GM12878 (cell line): ENCODE data around the gene PROCA1. TPM values are rescaled to one million over a fixed set of nuclear protein-coding genes. Genes with fewer than 3 reads are reported as not detected.

Source experiments
- ASH2L ChIP-seq: fragments of 300-600, 200-600 bp; sonication (generic); IDR thresholded peaks from 2 replicates; pipeline ENCODE4 v1.6.1; 2017; ENCODE audit warnings: low read depth, mild to moderate bottlenecking, borderline replicate concordance
- BACH1 ChIP-seq: fragments of 450-650 bp; IDR thresholded peaks from 2 replicates; pipeline ENCODE4 v1.6.1; 2017; ENCODE audit warnings: mild to moderate bottlenecking, borderline replicate concordance
- BHLHE40 ChIP-seq, 2 experiments: fragments of 450-650 bp in 1 of 2; IDR thresholded peaks; 2 replicates each; pipeline ENCODE4 v1.6.1; 2011 to 2017; ENCODE audit warnings: low read depth in 2 of 2, borderline replicate concordance in 1 of 2, improper control_type of control experiment in 1 of 2, low read length in 1 of 2, mild to moderate bottlenecking in 1 of 2
- CHD1 ChIP-seq: IDR thresholded peaks from 2 replicates; pipeline ENCODE4 v1.6.1; 2012; ENCODE audit warnings: low read depth, low read length, improper control_type of control experiment
- ETV6 ChIP-seq, 2 experiments: fragments of 450-650 bp in 1 of 2; IDR thresholded peaks in 1 of 2; conservative IDR thresholded peaks in 1 of 2; 2 replicates each; pipeline ENCODE4 v1.6.1; 2014; ENCODE audit warnings: antibody characterized with exemption in 1 of 2, borderline replicate concordance in 1 of 2, low read depth in 1 of 2, mild to moderate bottlenecking in 1 of 2, moderate library complexity in 1 of 2
- FOS ChIP-seq: IDR thresholded peaks from 3 replicates; pipeline ENCODE4 v1.6.1; 2011; ENCODE audit warnings: borderline replicate concordance; ENCODE audit not compliant: insufficient read length; ENCODE audit errors: extremely low read depth
- IKZF1 ChIP-seq: fragments of 450-650 bp; conservative IDR thresholded peaks from 2 replicates; pipeline ENCODE4 v1.6.1; 2017; ENCODE audit warnings: antibody characterized with exemption, mild to moderate bottlenecking
- IRF5 ChIP-seq: fragments of 450-650 bp; IDR thresholded peaks from 2 replicates; pipeline ENCODE4 v1.6.1; 2017; ENCODE audit warnings: borderline replicate concordance
- KDM1A ChIP-seq: fragments of 200-600 bp; sonication (generic); IDR thresholded peaks from 2 replicates; pipeline ENCODE4 v1.6.1; 2016; ENCODE audit warnings: borderline replicate concordance
- MAX ChIP-seq: IDR thresholded peaks from 2 replicates; pipeline ENCODE4 v1.6.1; 2012; ENCODE audit warnings: low read depth, low read length, improper control_type of control experiment
- MEF2B ChIP-seq: fragments of 450-650 bp; IDR thresholded peaks from 2 replicates; pipeline ENCODE4 v1.6.1; 2018; ENCODE audit warnings: mild to moderate bottlenecking, moderate library complexity; ENCODE audit not compliant: partially characterized antibody, poor library complexity, severe bottlenecking
- MLLT1 ChIP-seq: fragments of 450-650 bp; IDR thresholded peaks from 2 replicates; pipeline ENCODE4 v1.6.1; 2016; ENCODE audit warnings: mild to moderate bottlenecking
- MYB ChIP-seq: fragments of 150-350 bp; IDR thresholded peaks from 2 replicates; pipeline ENCODE4 v1.6.1; 2014; ENCODE audit warnings: mild to moderate bottlenecking, low read depth, low read length, borderline replicate concordance
- MYC ChIP-seq: IDR thresholded peaks from 2 replicates; pipeline ENCODE4 v1.6.1; 2011; ENCODE audit warnings: mild to moderate bottlenecking, low read length, moderate library complexity, inconsistent platforms; ENCODE audit not compliant: insufficient read depth, insufficient replicate concordance, insufficient read length, severe bottlenecking
- NBN ChIP-seq: fragments of 450-650 bp; IDR thresholded peaks from 2 replicates; pipeline ENCODE4 v1.6.1; 2016
- RELB ChIP-seq: fragments of 450-650 bp; IDR thresholded peaks from 2 replicates; pipeline ENCODE4 v1.6.1; 2017; ENCODE audit warnings: low read depth, mild to moderate bottlenecking, moderate library complexity
- SP1 ChIP-seq: IDR thresholded peaks from one replicate; pipeline ENCODE4 v1.6.1; 2011; ENCODE audit warnings: low read depth, low read length
- TCF3 ChIP-seq: IDR thresholded peaks from 2 replicates; pipeline ENCODE4 v1.6.1; 2012; ENCODE audit warnings: low read depth, mild to moderate bottlenecking, low read length, borderline replicate concordance; ENCODE audit not compliant: insufficient read depth
- YBX1 ChIP-seq: fragments of 450-650 bp; IDR thresholded peaks from 2 replicates; pipeline ENCODE4 v1.6.1; 2016; ENCODE audit warnings: antibody characterized with exemption
- ZBED1 ChIP-seq: IDR thresholded peaks from 2 replicates; pipeline ENCODE4 v1.6.1; 2016; ENCODE audit warnings: borderline replicate concordance
- polyA plus RNA-seq, 11 experiments: library from polyadenylated mRNA; depleted of rRNA in 4 of 11; unstranded in 6 of 11; stranded (reverse) in 5 of 11; fragments of >200 nt; fragmentation: Nextera tagmentation in 4 of 11; fragmentation: Illumina TruSeq in 1 of 11; extraction: Ambion mirVana in 4 of 11; extraction: Trizol in 1 of 11; gene quantifications; 1 replicate in 1 of 11; 2 replicates in 10 of 11; pipeline versions ENCODE4 v1.2.1 to v1.2.3, GENCODE V29; 2011 to 2016; ENCODE audit warnings: inconsistent platforms in 2 of 11, missing spikeins in 2 of 11, low read depth in 1 of 11
- total RNA-seq, 4 experiments: library from RNA; depleted of rRNA in 3 of 4; stranded (reverse); fragments of >200 nt in 3 of 4; fragmentation: Illumina TruSeq in 1 of 4; extraction: Trizol in 1 of 4; gene quantifications; 2 replicates each; pipeline versions ENCODE4 v1.2.1 to v1.2.3, GENCODE V29; 2013 to 2021
- TF ChIP-seq, protein P1 (sequence below): fragments of 450-650 bp; IDR thresholded peaks from 2 replicates; pipeline ENCODE4 v1.6.1; 2018; ENCODE audit warnings: mild to moderate bottlenecking, low read depth, moderate library complexity; ENCODE audit not compliant: partially characterized antibody

Gene PROCA1
- total and polyA plus RNA-seq, 10 of the 15 experiments (the other 5 are each of a cell fraction or from before 2014, with no cell fraction given) = 0.35 to 4.8 (median 1.4) TPM

- TF ChIP-seq RELB (no peak), SP1 (peak; percentile 68), MEF2B (peak; percentile 39), MYB (no peak), BHLHE40 (IDR thresholded peaks at IDR 0.05; ENCODE audit: borderline replicate concordance in 1 of 2, low read depth in 2 of 2, low read length in 1 of 2) (peak; percentile 91 to 94), KDM1A (no peak), TCF3 (peak; percentile 46; the same call in 1 of the 2 replicates), ETV6 (conservative IDR thresholded peaks at IDR 0.05 in 1 of 2, IDR thresholded peaks at IDR 0.05 in 1 of 2; ENCODE audit: borderline replicate concordance in 1 of 2, low read depth in 1 of 2) (peak in 1 of 2 experiments; percentile 37; a peak in 2 of 4 replicates), IKZF1 (no peak; the same call in 1 of the 2 replicates), ZBED1 (peak; percentile 54; the same call in 1 of the 2 replicates), IRF5 (no peak), BACH1 (peak; percentile 63; the same call in 1 of the 2 replicates), FOS (no peak), MAX (peak; percentile 98), NBN (peak; percentile 62; the same call in 1 of the 2 replicates), MLLT1 (peak; percentile 61), ASH2L (0 out of 2 replicates have a peak, but pooled peaks have one; percentile 25), CHD1 (no peak), YBX1 (no peak), MYC (peak; percentile 81)
- TF ChIP-seq, protein P1, sequence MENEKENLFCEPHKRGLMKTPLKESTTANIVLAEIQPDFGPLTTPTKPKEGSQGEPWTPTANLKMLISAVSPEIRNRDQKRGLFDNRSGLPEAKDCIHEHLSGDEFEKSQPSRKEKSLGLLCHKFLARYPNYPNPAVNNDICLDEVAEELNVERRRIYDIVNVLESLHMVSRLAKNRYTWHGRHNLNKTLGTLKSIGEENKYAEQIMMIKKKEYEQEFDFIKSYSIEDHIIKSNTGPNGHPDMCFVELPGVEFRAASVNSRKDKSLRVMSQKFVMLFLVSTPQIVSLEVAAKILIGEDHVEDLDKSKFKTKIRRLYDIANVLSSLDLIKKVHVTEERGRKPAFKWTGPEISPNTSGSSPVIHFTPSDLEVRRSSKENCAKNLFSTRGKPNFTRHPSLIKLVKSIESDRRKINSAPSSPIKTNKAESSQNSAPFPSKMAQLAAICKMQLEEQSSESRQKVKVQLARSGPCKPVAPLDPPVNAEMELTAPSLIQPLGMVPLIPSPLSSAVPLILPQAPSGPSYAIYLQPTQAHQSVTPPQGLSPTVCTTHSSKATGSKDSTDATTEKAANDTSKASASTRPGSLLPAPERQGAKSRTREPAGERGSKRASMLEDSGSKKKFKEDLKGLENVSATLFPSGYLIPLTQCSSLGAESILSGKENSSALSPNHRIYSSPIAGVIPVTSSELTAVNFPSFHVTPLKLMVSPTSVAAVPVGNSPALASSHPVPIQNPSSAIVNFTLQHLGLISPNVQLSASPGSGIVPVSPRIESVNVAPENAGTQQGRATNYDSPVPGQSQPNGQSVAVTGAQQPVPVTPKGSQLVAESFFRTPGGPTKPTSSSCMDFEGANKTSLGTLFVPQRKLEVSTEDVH = no peak
Measured at GRCh38 chr17:28737770-28738679, 26.3 kb upstream of the PROCA1 start (continued).
